HepG2 (cell line): ENCODE data around the gene DSCAM. TPM values are rescaled to one million over a fixed set of nuclear protein-coding genes. Genes with fewer than 3 reads are reported as not detected.

Source experiments
- TCF12 ChIP-seq, 2 experiments: fragments of 450-650 bp in 1 of 2; sonication (generic) in 1 of 2; formaldehyde crosslinking in 1 of 2; IDR thresholded peaks; 2 replicates each; pipeline versions ENCODE4 v1.6.1 to v1.8.0; 2017 to 2022; ENCODE audit warnings: antibody characterized with exemption in 1 of 2, mild to moderate bottlenecking in 1 of 2, missing genetic modification reagents in 1 of 2, moderate library complexity in 1 of 2
- polyA plus RNA-seq, 8 experiments: library from polyadenylated mRNA; depleted of rRNA in 3 of 8; stranded (reverse) in 7 of 8; unstranded in 1 of 8; fragments of >200 nt; fragmentation: Illumina TruSeq in 4 of 8; extraction: Trizol in 4 of 8; gene quantifications; 2 replicates each; pipeline versions ENCODE4 v1.2.1 to v1.2.3, GENCODE V29; 2011 to 2016; ENCODE audit warnings: low read depth in 4 of 8, missing spikeins in 1 of 8, mixed read lengths in 1 of 8; ENCODE audit not compliant: insufficient read depth in 1 of 8
- total RNA-seq, 5 experiments: library from RNA; depleted of rRNA; stranded (reverse); fragments of >200 nt; fragmentation: Illumina TruSeq; extraction: Trizol; gene quantifications; 2 replicates each; pipeline ENCODE4 v1.2.3, GENCODE V29; 2016; ENCODE audit warnings: low read depth in 1 of 5
- TF ChIP-seq, protein P1 (sequence below): sonication (generic); formaldehyde crosslinking; IDR thresholded peaks from 2 replicates; pipeline ENCODE4 v1.5.1; 2020; ENCODE audit warnings: missing genetic modification reagents, mild to moderate bottlenecking, borderline replicate concordance
- TF ChIP-seq, protein P2 (sequence below): sonication (generic); formaldehyde crosslinking; IDR thresholded peaks from 2 replicates; pipeline ENCODE4 v1.4.0; 2020; ENCODE audit warnings: missing genetic modification reagents
- TF ChIP-seq, protein P3 (sequence below): sonication (generic); formaldehyde crosslinking; IDR thresholded peaks from 2 replicates; pipeline ENCODE4 v1.4.0; 2020; ENCODE audit warnings: mild to moderate bottlenecking, missing genetic modification reagents
- TF ChIP-seq, protein P4 (sequence below): sonication (generic); formaldehyde crosslinking; IDR thresholded peaks from 2 replicates; pipeline ENCODE4 v1.4.0; 2020; ENCODE audit warnings: mild to moderate bottlenecking, missing genetic modification reagents

The DSCAM gene
- total and polyA plus RNA-seq, 2 of the 13 experiments (the other 11 are each of a cell fraction or from before 2014, with no cell fraction given): not detected

DNA sequence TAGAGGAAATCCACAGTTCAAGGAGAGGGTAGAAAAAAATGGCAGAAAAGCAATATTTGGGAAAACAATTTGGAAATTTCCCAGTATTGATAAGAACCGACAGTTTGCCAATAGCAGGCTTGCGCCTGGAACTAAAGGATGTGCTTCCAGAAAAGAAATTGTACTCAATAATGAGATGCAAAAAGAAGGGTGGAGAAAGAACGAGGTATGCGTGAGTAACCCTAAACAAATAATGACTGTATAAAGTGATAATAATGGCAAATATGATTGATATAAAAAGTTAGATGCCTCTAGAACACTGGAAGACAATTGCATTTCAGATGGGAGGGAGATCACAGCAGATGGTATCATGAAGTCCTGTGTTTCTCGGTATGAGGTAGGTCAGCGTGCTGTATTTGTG lies 458.9 kb downstream of the DSCAM start (continued):
- TF ChIP-seq, protein P1, sequence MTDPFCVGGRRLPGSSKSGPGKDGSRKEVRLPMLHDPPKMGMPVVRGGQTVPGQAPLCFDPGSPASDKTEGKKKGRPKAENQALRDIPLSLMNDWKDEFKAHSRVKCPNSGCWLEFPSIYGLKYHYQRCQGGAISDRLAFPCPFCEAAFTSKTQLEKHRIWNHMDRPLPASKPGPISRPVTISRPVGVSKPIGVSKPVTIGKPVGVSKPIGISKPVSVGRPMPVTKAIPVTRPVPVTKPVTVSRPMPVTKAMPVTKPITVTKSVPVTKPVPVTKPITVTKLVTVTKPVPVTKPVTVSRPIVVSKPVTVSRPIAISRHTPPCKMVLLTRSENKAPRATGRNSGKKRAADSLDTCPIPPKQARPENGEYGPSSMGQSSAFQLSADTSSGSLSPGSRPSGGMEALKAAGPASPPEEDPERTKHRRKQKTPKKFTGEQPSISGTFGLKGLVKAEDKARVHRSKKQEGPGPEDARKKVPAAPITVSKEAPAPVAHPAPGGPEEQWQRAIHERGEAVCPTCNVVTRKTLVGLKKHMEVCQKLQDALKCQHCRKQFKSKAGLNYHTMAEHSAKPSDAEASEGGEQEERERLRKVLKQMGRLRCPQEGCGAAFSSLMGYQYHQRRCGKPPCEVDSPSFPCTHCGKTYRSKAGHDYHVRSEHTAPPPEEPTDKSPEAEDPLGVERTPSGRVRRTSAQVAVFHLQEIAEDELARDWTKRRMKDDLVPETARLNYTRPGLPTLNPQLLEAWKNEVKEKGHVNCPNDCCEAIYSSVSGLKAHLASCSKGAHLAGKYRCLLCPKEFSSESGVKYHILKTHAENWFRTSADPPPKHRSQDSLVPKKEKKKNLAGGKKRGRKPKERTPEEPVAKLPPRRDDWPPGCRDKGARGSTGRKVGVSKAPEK: no peak
- TF ChIP-seq TCF12 (IDR thresholded peaks at IDR 0.05): no peak
- no peak for TF ChIP-seq TCF12 (CRISPR knock-in tag; IDR thresholded peaks at IDR 0.05)
- TF ChIP-seq, protein P2, sequence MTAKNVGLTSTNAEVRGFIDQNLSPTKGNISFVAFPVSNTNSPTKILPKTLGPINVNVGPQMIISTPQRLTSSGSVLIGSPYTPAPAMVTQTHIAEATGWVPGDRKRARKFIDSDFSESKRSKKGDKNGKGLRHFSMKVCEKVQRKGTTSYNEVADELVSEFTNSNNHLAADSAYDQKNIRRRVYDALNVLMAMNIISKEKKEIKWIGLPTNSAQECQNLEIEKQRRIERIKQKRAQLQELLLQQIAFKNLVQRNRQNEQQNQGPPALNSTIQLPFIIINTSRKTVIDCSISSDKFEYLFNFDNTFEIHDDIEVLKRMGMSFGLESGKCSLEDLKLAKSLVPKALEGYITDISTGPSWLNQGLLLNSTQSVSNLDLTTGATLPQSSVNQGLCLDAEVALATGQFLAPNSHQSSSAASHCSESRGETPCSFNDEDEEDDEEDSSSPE (CRISPR knock-in tag): no peak
- TF ChIP-seq, protein P3, sequence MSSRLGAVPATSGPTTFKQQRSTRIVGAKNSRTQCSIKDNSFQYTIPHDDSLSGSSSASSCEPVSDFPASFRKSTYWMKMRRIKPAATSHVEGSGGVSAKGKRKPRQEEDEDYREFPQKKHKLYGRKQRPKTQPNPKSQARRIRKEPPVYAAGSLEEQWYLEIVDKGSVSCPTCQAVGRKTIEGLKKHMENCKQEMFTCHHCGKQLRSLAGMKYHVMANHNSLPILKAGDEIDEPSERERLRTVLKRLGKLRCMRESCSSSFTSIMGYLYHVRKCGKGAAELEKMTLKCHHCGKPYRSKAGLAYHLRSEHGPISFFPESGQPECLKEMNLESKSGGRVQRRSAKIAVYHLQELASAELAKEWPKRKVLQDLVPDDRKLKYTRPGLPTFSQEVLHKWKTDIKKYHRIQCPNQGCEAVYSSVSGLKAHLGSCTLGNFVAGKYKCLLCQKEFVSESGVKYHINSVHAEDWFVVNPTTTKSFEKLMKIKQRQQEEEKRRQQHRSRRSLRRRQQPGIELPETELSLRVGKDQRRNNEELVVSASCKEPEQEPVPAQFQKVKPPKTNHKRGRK (CRISPR knock-in tag): no peak
- TF ChIP-seq, protein P4, sequence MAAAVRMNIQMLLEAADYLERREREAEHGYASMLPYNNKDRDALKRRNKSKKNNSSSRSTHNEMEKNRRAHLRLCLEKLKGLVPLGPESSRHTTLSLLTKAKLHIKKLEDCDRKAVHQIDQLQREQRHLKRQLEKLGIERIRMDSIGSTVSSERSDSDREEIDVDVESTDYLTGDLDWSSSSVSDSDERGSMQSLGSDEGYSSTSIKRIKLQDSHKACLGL: no peak
